Neuron (in vitro differentiated cells): ENCODE data around the gene LDLRAD4.

Source experiments
- H2AFZ ChIP-seq: one replicate; pipeline ENCODE4 v1.6.1; 2013; ENCODE audit warnings: low read depth, mild to moderate bottlenecking, inconsistent platforms, low read length, moderate library complexity
- H3K27me3 ChIP-seq: one replicate; pipeline ENCODE4 v1.6.1; 2013; ENCODE audit warnings: low read length; ENCODE audit not compliant: insufficient read depth
- H3K36me3 ChIP-seq: one replicate; pipeline ENCODE4 v1.6.1; 2013; ENCODE audit warnings: low read length; ENCODE audit not compliant: insufficient read depth
- H3K4me1 ChIP-seq: one replicate; pipeline ENCODE4 v1.6.1; 2013; ENCODE audit warnings: low read length; ENCODE audit not compliant: insufficient read depth
- H3K4me3 ChIP-seq: 2 replicates; pipeline ENCODE4 v1.5.1; 2013; ENCODE audit warnings: mild to moderate bottlenecking, low read length, moderate library complexity
- H3K9me3 ChIP-seq: one replicate; pipeline ENCODE4 v1.6.1; 2013; ENCODE audit warnings: low read length

Gene LDLRAD4

DNA sequence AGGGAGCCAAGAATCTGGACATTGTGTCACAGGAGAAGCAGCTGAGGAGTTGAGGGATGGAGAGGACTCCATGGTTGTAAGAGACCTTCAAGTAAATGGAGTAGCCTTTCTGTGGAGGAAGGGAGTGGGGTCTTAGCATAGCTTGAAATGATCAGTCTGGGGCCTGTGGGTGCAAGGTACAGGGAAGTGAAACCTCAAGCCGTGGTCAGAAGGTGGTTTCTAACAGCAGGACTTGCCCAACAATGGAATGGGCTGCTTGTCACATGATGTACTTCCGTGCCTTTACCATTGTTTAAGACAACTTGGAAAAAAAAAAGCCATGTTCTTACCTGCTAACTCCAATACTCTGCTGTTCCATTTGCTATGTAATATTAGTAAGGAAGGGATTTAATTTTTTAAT lies 140.7 kb downstream of the LDLRAD4 start:
- H3K4me3 ChIP-seq, result no peak overlapping the region
- no peak overlapping the region for H2AFZ ChIP-seq
- no peaks in the 10 kb centered on the region for H3K27me3 ChIP-seq
- no peaks in the 10 kb centered on the region for H3K9me3 ChIP-seq
- no peaks in the 10 kb centered on the region for H3K36me3 ChIP-seq
- no peaks in the 10 kb centered on the region for H3K4me1 ChIP-seq

GRCh38 chr18:13361431-13361830 lies 142.9 kb downstream of the LDLRAD4 start:
- Histone ChIP-seq H2AFZ (no peak overlapping the region), H3K4me3 (no peak overlapping the region), H3K9me3 (no peaks in the 10 kb centered on the region), H3K4me1 (no peaks in the 10 kb centered on the region), H3K27me3 (no peaks in the 10 kb centered on the region), H3K36me3 (no peaks in the 10 kb centered on the region)

DNA sequence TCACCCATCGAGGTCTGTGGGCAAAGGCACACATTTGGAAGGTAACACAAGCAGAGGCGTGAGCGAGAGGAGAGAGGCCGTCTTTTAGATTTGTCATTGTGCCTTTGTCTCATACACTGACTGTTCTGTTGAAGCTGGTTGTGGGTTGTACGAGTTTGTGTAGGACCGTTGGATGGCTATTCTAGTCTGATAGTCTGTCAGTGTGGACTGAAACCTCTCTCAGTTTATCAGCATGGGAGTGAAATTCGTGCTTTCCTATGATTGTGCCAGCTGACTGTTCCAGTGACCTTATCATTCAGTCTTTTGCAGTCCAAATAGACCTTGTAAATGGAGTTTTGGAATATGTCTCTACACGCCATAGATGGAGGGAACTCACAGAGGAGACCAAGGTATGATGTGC lies 143.5 kb downstream of the LDLRAD4 start:
- H3K9me3 ChIP-seq, result no peaks in the 10 kb centered on the region
- no peaks in the 10 kb centered on the region for H3K36me3 ChIP-seq
- H3K4me1 ChIP-seq, result no peaks in the 10 kb centered on the region
- H3K27me3 ChIP-seq, result no peaks in the 10 kb centered on the region
- no peak overlapping the region for H3K4me3 ChIP-seq
- H2AFZ ChIP-seq, result no peak overlapping the region

DNA sequence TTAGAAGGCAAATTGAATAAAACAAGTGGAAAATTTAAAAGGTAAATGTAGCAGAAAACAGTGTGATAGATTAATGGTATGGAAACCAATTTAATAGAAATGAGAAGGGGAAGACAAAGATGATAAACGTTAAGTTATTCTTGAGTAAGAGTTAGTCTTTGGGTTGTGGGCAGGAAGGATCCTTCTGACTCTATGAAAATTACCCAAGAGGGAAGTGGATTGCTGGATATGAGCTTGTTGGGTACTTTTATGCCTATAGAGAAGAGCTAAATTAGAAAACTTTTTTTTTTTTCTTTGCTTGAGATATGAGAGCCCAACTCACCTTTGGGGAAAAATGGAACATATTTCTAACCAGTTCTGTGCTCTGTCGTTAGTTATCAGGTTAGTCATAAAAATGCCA lies 144.0 kb downstream of the LDLRAD4 start:
- H3K4me3 ChIP-seq, result no peak overlapping the region
- H3K27me3 ChIP-seq, result no peaks in the 10 kb centered on the region
- no peaks in the 10 kb centered on the region for H3K9me3 ChIP-seq
- no peaks in the 10 kb centered on the region for H3K4me1 ChIP-seq
- no peaks in the 10 kb centered on the region for H3K36me3 ChIP-seq
- no peak overlapping the region for H2AFZ ChIP-seq

GRCh38 chr18:13363359-13363758 lies 144.8 kb downstream of the LDLRAD4 start:
- Histone ChIP-seq H3K4me3 (no peak overlapping the region), H3K9me3 (no peaks in the 10 kb centered on the region), H3K36me3 (no peaks in the 10 kb centered on the region), H3K27me3 (no peaks in the 10 kb centered on the region), H3K4me1 (no peaks in the 10 kb centered on the region), H2AFZ (no peak overlapping the region)

DNA sequence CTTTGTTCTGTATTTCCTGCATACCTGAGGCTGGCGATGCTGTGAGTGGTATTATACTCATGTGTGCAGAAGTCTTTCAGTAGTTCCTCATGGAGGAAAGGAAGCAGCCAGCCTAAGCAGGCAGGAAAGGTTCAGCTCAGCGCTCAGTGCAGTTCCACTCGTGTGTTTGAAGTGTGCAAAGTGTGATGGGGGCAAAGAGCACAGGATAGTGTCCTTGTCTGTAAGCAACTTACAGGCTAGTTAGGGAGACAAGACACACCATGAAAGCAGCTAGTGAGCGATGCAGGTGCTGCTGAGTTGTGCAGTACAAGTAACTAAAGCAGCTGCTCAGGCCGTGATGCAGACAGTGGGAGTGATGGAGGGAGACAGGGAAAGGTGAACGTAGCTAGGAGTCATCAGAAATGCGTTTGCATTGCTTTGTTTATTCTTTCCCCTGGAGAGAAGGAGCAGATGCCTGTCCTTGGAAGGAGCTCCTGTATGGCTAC lies 146.2 kb downstream of the LDLRAD4 start:
- no peaks in the 10 kb centered on the region for H3K4me1 ChIP-seq
- no peak overlapping the region for H3K4me3 ChIP-seq

GRCh38 chr18:13366131-13366530 lies 147.6 kb downstream of the LDLRAD4 start:
- Histone ChIP-seq H3K27me3 (no peaks in the 10 kb centered on the region), H3K9me3 (no peaks in the 10 kb centered on the region), H2AFZ (no peak overlapping the region), H3K4me3 (no peak overlapping the region), H3K4me1 (no peaks in the 10 kb centered on the region), H3K36me3 (no peaks in the 10 kb centered on the region)

More for the DNA sequence above, 146.2 kb downstream of the LDLRAD4 start:
- no peaks in the 10 kb centered on the region for H3K27me3 ChIP-seq
- no peaks in the 10 kb centered on the region for H3K9me3 ChIP-seq
- no peak overlapping the region for H2AFZ ChIP-seq
- H3K36me3 ChIP-seq, result no peaks in the 10 kb centered on the region

GRCh38 chr18:13366541-13366940 lies 148.0 kb downstream of the LDLRAD4 start:
- no peaks in the 10 kb centered on the region for H3K4me1 ChIP-seq
- H3K27me3 ChIP-seq, result no peaks in the 10 kb centered on the region
- H3K4me3 ChIP-seq, result no peak overlapping the region
- H2AFZ ChIP-seq, result no peak overlapping the region
- no peaks in the 10 kb centered on the region for H3K36me3 ChIP-seq
- H3K9me3 ChIP-seq, result no peaks in the 10 kb centered on the region

- Histone ChIP-seq H3K36me3 (no peaks in the 10 kb centered on the region), H3K4me3 (no peak overlapping the region), H3K9me3 (no peaks in the 10 kb centered on the region), H3K4me1 (no peaks in the 10 kb centered on the region), H3K27me3 (no peaks in the 10 kb centered on the region), H2AFZ (no peak overlapping the region)
Measured at GRCh38 chr18:13366962-13367892, 148.7 kb downstream of the LDLRAD4 start.

- Histone ChIP-seq H3K4me3 (no peak overlapping the region), H3K9me3 (no peaks in the 10 kb centered on the region), H3K27me3 (no peaks in the 10 kb centered on the region), H3K4me1 (no peaks in the 10 kb centered on the region), H2AFZ (no peak overlapping the region), H3K36me3 (no peaks in the 10 kb centered on the region)
Measured at GRCh38 chr18:13368080-13368813, 149.7 kb downstream of the LDLRAD4 start.

DNA sequence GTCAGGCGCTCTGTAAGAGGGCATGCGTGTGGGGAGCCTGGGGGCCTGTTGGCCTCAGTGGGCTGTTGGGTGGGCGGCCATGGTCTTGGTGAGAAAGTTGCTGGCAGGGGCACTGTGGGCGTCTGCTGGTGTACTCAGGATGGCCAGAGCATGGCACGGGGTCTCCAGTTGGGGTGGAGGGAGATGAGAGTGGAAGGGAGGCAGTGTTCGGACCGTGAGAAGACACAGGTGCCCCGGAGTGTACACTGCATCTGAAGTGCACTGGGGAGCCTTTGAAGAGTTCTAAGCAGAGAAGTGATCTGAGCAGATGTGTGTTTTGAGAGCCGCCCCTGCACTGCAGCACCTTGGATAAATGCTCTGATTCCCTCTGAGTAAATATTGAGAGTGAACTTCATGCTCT lies 150.8 kb downstream of the LDLRAD4 start:
- H3K9me3 ChIP-seq, result no peaks in the 10 kb centered on the region
- no peaks in the 10 kb centered on the region for H3K4me1 ChIP-seq
- H3K27me3 ChIP-seq, result no peaks in the 10 kb centered on the region
- H2AFZ ChIP-seq, result no peak overlapping the region
- H3K36me3 ChIP-seq, result no peaks in the 10 kb centered on the region
- H3K4me3 ChIP-seq, result no peak overlapping the region

DNA sequence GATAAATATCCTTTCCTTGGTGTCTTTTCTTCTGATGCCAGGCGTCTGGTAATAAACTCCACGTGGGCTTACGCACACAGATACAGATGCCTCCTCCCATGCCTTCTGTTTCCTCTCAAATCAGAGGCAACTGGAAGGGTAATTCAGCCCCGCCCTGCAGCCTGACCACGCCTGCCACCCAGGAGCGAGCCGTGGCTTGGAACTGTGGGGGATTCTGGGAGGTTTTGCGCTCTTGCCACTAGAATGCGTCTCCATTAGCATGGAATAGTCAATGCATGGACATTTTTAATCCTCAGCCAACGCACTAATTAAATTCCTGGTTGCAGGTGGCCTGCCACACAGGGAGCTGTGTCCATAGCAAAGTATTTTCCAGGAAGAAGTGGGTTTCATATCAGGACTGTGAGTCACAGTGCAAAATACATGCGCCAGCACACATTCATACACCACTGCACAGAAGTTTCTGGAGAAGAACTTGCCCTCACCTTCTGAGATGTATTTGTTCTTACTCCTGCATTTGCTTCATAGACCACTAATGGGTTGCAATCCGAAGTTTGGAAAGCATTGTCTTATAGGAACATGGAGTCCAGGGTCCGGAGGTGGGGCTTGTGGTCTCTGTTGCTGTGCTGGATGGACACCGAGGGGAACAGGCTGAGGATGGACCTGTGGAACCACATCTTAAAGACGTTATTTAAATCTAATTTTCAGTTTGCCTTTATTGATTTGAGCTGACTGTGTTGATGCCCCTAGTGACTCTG lies 151.4 kb downstream of the LDLRAD4 start:
- H3K27me3 ChIP-seq, result no peaks in the 10 kb centered on the region
- H3K4me1 ChIP-seq, result peaks cover 5% of the 10 kb centered on the region
- no peaks in the 10 kb centered on the region for H3K36me3 ChIP-seq
- no peak overlapping the region for H2AFZ ChIP-seq
- H3K4me3 ChIP-seq, result no peak overlapping the region
- no peaks in the 10 kb centered on the region for H3K9me3 ChIP-seq
